ENCODE data around the gene UQCC2. TPM values are rescaled to one million over a fixed set of nuclear protein-coding genes. Genes with fewer than 3 reads are reported as not detected.

The UQCC2 gene
- total and polyA plus RNA-seq, 4 donors, result 7.8 to 141 (median 48.1) TPM

DNA sequence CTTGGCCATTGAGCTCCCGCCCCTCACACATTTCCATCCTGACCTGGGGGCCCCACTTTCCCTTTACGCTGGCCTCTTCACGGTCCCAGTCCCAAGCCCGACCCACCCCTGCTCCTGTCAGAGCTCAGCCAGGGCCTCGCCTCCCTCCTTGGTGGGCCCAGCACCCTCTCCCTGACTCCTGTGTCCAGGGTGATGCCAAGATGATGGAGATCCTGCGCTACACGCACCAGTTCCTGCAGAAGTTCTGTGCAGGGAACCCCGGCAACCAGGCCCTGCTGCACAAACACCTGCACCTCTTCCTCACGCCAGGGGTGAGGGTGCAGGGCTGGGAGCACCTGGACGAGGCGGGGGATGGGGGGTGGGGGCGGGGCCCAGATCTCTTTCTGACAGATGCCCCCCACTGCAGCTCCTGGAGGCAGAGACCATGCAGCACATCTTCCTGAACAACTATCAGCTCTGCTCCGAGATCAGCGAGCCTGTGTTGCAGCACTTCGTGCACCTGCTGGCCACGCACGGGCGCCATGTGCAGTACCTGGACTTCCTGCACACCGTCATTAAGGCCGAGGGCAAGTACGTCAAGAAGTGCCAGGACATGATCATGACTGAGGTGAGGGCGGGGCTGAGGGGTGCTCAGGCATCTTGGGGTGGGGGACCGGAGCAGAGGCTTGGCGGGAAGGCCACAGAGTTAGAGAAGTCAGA is 33.1 kb downstream of the UQCC2 start:
- WGBS, 2 donors, result 92 to 94% methylated on average over 22 to 24 of the region's 24 CpGs
- Histone ChIP-seq H3K36me3 (ENCODE audit: control insufficient read depth in 4 of 4, insufficient read depth in 4 of 4, low read length in 4 of 4) (peaks cover 0 to 79% (median 17%) of the 10 kb centered on the region in 4 donors), H3K9ac (ENCODE audit: insufficient read depth in 1 of 2, low read length in 2 of 2) (no peak overlapping the region), H3K9me3 (ENCODE audit: control insufficient read depth in 4 of 4, insufficient read depth in 3 of 4, low read length in 3 of 4) (no peaks in the 10 kb centered on the region), H3K4me1 (ENCODE audit: control insufficient read depth in 5 of 5, insufficient read depth in 5 of 5, low read length in 5 of 5) (no peaks in the 10 kb centered on the region), H3K4me3 (no peak overlapping the region), H3K27me3 (ENCODE audit: control insufficient read depth in 3 of 3, insufficient read depth in 3 of 3, low read length in 2 of 3) (no peaks in the 10 kb centered on the region), H3K27ac (ENCODE audit: low read depth in 1 of 2, low read length in 1 of 2) (no peak overlapping the region)
- ATAC-seq (ENCODE audit: insufficient read depth, low FRiP score), result no peak
- TF ChIP-seq, protein P1, sequence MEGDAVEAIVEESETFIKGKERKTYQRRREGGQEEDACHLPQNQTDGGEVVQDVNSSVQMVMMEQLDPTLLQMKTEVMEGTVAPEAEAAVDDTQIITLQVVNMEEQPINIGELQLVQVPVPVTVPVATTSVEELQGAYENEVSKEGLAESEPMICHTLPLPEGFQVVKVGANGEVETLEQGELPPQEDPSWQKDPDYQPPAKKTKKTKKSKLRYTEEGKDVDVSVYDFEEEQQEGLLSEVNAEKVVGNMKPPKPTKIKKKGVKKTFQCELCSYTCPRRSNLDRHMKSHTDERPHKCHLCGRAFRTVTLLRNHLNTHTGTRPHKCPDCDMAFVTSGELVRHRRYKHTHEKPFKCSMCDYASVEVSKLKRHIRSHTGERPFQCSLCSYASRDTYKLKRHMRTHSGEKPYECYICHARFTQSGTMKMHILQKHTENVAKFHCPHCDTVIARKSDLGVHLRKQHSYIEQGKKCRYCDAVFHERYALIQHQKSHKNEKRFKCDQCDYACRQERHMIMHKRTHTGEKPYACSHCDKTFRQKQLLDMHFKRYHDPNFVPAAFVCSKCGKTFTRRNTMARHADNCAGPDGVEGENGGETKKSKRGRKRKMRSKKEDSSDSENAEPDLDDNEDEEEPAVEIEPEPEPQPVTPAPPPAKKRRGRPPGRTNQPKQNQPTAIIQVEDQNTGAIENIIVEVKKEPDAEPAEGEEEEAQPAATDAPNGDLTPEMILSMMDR (IDR thresholded peaks at IDR 0.05; ENCODE audit: control extremely low read depth, extremely low read depth), result no peak
- DNase-seq, result no peak

- no peak overlapping the region for H3K9ac ChIP-seq (ENCODE audit: insufficient read depth in 1 of 2, low read length in 2 of 2)
- no peaks in the 10 kb centered on the region for H3K9me3 ChIP-seq (ENCODE audit: control insufficient read depth in 4 of 4, insufficient read depth in 3 of 4, low read length in 3 of 4)
- no peaks in the 10 kb centered on the region for H3K4me1 ChIP-seq (ENCODE audit: control insufficient read depth in 5 of 5, insufficient read depth in 5 of 5, low read length in 5 of 5)
- 95 to 100% methylated on average over 2 of the region's 2 CpGs for WGBS, 2 donors
- no peak overlapping the region for H3K27ac ChIP-seq (ENCODE audit: low read depth in 1 of 2, low read length in 1 of 2)
- no peaks in the 10 kb centered on the region for H3K27me3 ChIP-seq (ENCODE audit: control insufficient read depth in 3 of 3, insufficient read depth in 3 of 3, low read length in 2 of 3)
- no peak for DNase-seq
- TF ChIP-seq, protein P1 (IDR thresholded peaks at IDR 0.05; ENCODE audit: control extremely low read depth, extremely low read depth), result no peak
- no peak for ATAC-seq (ENCODE audit: insufficient read depth, low FRiP score)
- no peak overlapping the region for H3K4me3 ChIP-seq
- peaks cover 0 to 77% (median 14%) of the 10 kb centered on the region in 4 donors for H3K36me3 ChIP-seq (ENCODE audit: control insufficient read depth in 4 of 4, insufficient read depth in 4 of 4, low read length in 4 of 4)
These were observed 33.8 kb downstream of the UQCC2 start for GRCh38 chr6:33677689-33678088.

- H3K27ac ChIP-seq (ENCODE audit: low read depth in 1 of 2, low read length in 1 of 2), result no peak overlapping the region
- peaks cover 0 to 73% (median 14%) of the 10 kb centered on the region in 4 donors for H3K36me3 ChIP-seq (ENCODE audit: control insufficient read depth in 4 of 4, insufficient read depth in 4 of 4, low read length in 4 of 4)
- ATAC-seq (ENCODE audit: insufficient read depth, low FRiP score) (no peak), DNase-seq (no peak)
- no peaks in the 10 kb centered on the region for H3K27me3 ChIP-seq (ENCODE audit: control insufficient read depth in 3 of 3, insufficient read depth in 3 of 3, low read length in 2 of 3)
- TF ChIP-seq, protein P1 (IDR thresholded peaks at IDR 0.05; ENCODE audit: control extremely low read depth, extremely low read depth), result no peak
- H3K9ac ChIP-seq (ENCODE audit: insufficient read depth in 1 of 2, low read length in 2 of 2), result no peak overlapping the region
- no peaks in the 10 kb centered on the region for H3K9me3 ChIP-seq (ENCODE audit: control insufficient read depth in 4 of 4, insufficient read depth in 3 of 4, low read length in 3 of 4)
- no peaks in the 10 kb centered on the region for H3K4me1 ChIP-seq (ENCODE audit: control insufficient read depth in 5 of 5, insufficient read depth in 5 of 5, low read length in 5 of 5)
- 66 to 76% methylated on average over 8 of the region's 8 CpGs for WGBS, 2 donors
- H3K4me3 ChIP-seq, result no peak overlapping the region
These were observed 34.3 kb downstream of the UQCC2 start for GRCh38 chr6:33677143-33677660.
